ENCODE measurements around the gene LCP1. TPM values are rescaled to one million over a fixed set of nuclear protein-coding genes. Genes with fewer than 3 reads are reported as not detected.

The LCP1 gene
- total and polyA plus RNA-seq, 5 donors from 2014 or later, result 516 to 1,155 (median 1,019) TPM

- DNase-seq (no peak), ATAC-seq (ENCODE audit: low read depth in 2 of 2) (no peak)
- H3K27ac Mint-ChIP-seq, result no peak overlapping the region
- peaks cover 0 to 1% (median 0%) of the 10 kb centered on the region in 7 donors for H3K9me3 Mint-ChIP-seq
- Histone ChIP-seq H3K9me3 (ENCODE audit: control insufficient read depth in 2 of 2, low read length in 2 of 2) (no peaks in the 10 kb centered on the region), H3K27me3 (ENCODE audit: control insufficient read depth, insufficient read depth, low read length) (peaks cover 5% of the 10 kb centered on the region), H3K27ac (ENCODE audit: insufficient read depth, low read length, poor library complexity, severe bottlenecking) (no peak overlapping the region), H3K4me1 (ENCODE audit: control insufficient read depth, insufficient read depth, low read length, poor library complexity, severe bottlenecking) (no peaks in the 10 kb centered on the region), H3K4me3 (ENCODE audit: low read depth, low read length) (no peak overlapping the region), H3K36me3 (ENCODE audit: control insufficient read depth, insufficient read depth, low read length) (no peaks in the 10 kb centered on the region)
- H3K27me3 Mint-ChIP-seq, result peaks cover 37% of the 10 kb centered on the region
- no peaks in the 10 kb centered on the region for H3K36me3 Mint-ChIP-seq
- no peak overlapping the region for H3K4me3 Mint-ChIP-seq
- peaks cover 0 to 3% (median 0%) of the 10 kb centered on the region in 4 donors for H3K4me1 Mint-ChIP-seq
Measured at GRCh38 chr13:46097015-46097414, 85.0 kb downstream of the LCP1 start.

- Mint-ChIP-seq H3K36me3 (no peaks in the 10 kb centered on the region), H3K9me3 (peaks cover 0 to 1% (median 0%) of the 10 kb centered on the region in 7 donors), H3K27me3 (peaks cover 33% of the 10 kb centered on the region), H3K4me1 (peaks cover 0 to 2% (median 0%) of the 10 kb centered on the region in 4 donors), H3K4me3 (no peak overlapping the region), H3K27ac (no peak overlapping the region)
- no peak for ATAC-seq (ENCODE audit: low read depth in 2 of 2)
- Histone ChIP-seq H3K27ac (ENCODE audit: insufficient read depth, low read length, poor library complexity, severe bottlenecking) (no peak overlapping the region), H3K9me3 (ENCODE audit: control insufficient read depth in 2 of 2, low read length in 2 of 2) (no peaks in the 10 kb centered on the region), H3K4me3 (ENCODE audit: low read depth, low read length) (no peak overlapping the region), H3K27me3 (ENCODE audit: control insufficient read depth, insufficient read depth, low read length) (peaks cover 9% of the 10 kb centered on the region), H3K4me1 (ENCODE audit: control insufficient read depth, insufficient read depth, low read length, poor library complexity, severe bottlenecking) (no peaks in the 10 kb centered on the region), H3K36me3 (ENCODE audit: control insufficient read depth, insufficient read depth, low read length) (no peaks in the 10 kb centered on the region)
- no peak for DNase-seq
Measured at GRCh38 chr13:46094478-46094877, 87.5 kb downstream of the LCP1 start.

GRCh38 chr13:46088821-46089562, 93.0 kb downstream of the LCP1 start:
- Histone ChIP-seq H3K9me3 (ENCODE audit: control insufficient read depth in 2 of 2, low read length in 2 of 2) (no peaks in the 10 kb centered on the region), H3K27me3 (ENCODE audit: control insufficient read depth, insufficient read depth, low read length) (peaks cover 4% of the 10 kb centered on the region), H3K4me3 (ENCODE audit: low read depth, low read length) (no peak overlapping the region), H3K27ac (ENCODE audit: insufficient read depth, low read length, poor library complexity, severe bottlenecking) (no peak overlapping the region), H3K36me3 (ENCODE audit: control insufficient read depth, insufficient read depth, low read length) (no peaks in the 10 kb centered on the region), H3K4me1 (ENCODE audit: control insufficient read depth, insufficient read depth, low read length, poor library complexity, severe bottlenecking) (no peaks in the 10 kb centered on the region)
- ATAC-seq (ENCODE audit: low read depth in 2 of 2) (no peak), DNase-seq (no peak)
- Mint-ChIP-seq H3K27me3 (peaks cover 34% of the 10 kb centered on the region), H3K36me3 (no peaks in the 10 kb centered on the region), H3K4me3 (no peak overlapping the region), H3K9me3 (no peaks in the 10 kb centered on the region), H3K27ac (no peak overlapping the region), H3K4me1 (peaks cover 0 to 4% (median 0%) of the 10 kb centered on the region in 4 donors)

GRCh38 chr13:46087481-46087880, 94.5 kb downstream of the LCP1 start:
- ATAC-seq (ENCODE audit: low read depth in 2 of 2) (no peak), DNase-seq (no peak)
- no peak overlapping the region for H3K4me3 ChIP-seq (ENCODE audit: low read depth, low read length)
- no peak overlapping the region for H3K27ac ChIP-seq (ENCODE audit: insufficient read depth, low read length, poor library complexity, severe bottlenecking)
- no peaks in the 10 kb centered on the region for H3K4me1 ChIP-seq (ENCODE audit: control insufficient read depth, insufficient read depth, low read length, poor library complexity, severe bottlenecking)
- Mint-ChIP-seq H3K4me3 (no peak overlapping the region), H3K36me3 (no peaks in the 10 kb centered on the region), H3K9me3 (no peaks in the 10 kb centered on the region), H3K27me3 (peaks cover 30% of the 10 kb centered on the region), H3K27ac (no peak overlapping the region), H3K4me1 (peaks cover 0 to 4% (median 0%) of the 10 kb centered on the region in 4 donors)
- H3K9me3 ChIP-seq (ENCODE audit: control insufficient read depth in 2 of 2, low read length in 2 of 2), result no peaks in the 10 kb centered on the region
- H3K36me3 ChIP-seq (ENCODE audit: control insufficient read depth, insufficient read depth, low read length), result no peaks in the 10 kb centered on the region
- peaks cover 4% of the 10 kb centered on the region for H3K27me3 ChIP-seq (ENCODE audit: control insufficient read depth, insufficient read depth, low read length)

- DNase-seq (no peak), ATAC-seq (ENCODE audit: low read depth in 2 of 2) (no peak)
- Histone ChIP-seq H3K27me3 (ENCODE audit: control insufficient read depth, insufficient read depth, low read length) (peaks cover 4% of the 10 kb centered on the region), H3K4me3 (ENCODE audit: low read depth, low read length) (no peak overlapping the region), H3K27ac (ENCODE audit: insufficient read depth, low read length, poor library complexity, severe bottlenecking) (no peak overlapping the region), H3K4me1 (ENCODE audit: control insufficient read depth, insufficient read depth, low read length, poor library complexity, severe bottlenecking) (no peaks in the 10 kb centered on the region), H3K9me3 (ENCODE audit: control insufficient read depth in 2 of 2, low read length in 2 of 2) (no peaks in the 10 kb centered on the region), H3K36me3 (ENCODE audit: control insufficient read depth, insufficient read depth, low read length) (no peaks in the 10 kb centered on the region)
- Mint-ChIP-seq H3K4me3 (no peak overlapping the region), H3K27ac (no peak overlapping the region), H3K36me3 (no peaks in the 10 kb centered on the region), H3K4me1 (peaks cover 0 to 4% (median under 1%) of the 10 kb centered on the region in 4 donors), H3K9me3 (no peaks in the 10 kb centered on the region), H3K27me3 (peaks cover 26% of the 10 kb centered on the region)
Measured at GRCh38 chr13:46086985-46087384, 95.0 kb downstream of the LCP1 start.

- Mint-ChIP-seq H3K36me3 (no peaks in the 10 kb centered on the region), H3K4me3 (no peak overlapping the region), H3K9me3 (no peaks in the 10 kb centered on the region), H3K27ac (no peak overlapping the region), H3K4me1 (peaks cover 0 to 4% (median under 1%) of the 10 kb centered on the region in 4 donors), H3K27me3 (peaks cover 23% of the 10 kb centered on the region)
- no peak for ATAC-seq (ENCODE audit: low read depth in 2 of 2)
- Histone ChIP-seq H3K36me3 (ENCODE audit: control insufficient read depth, insufficient read depth, low read length) (no peaks in the 10 kb centered on the region), H3K9me3 (ENCODE audit: control insufficient read depth in 2 of 2, low read length in 2 of 2) (no peaks in the 10 kb centered on the region), H3K27me3 (ENCODE audit: control insufficient read depth, insufficient read depth, low read length) (peaks cover 2% of the 10 kb centered on the region), H3K4me3 (ENCODE audit: low read depth, low read length) (no peak overlapping the region), H3K27ac (ENCODE audit: insufficient read depth, low read length, poor library complexity, severe bottlenecking) (no peak overlapping the region), H3K4me1 (ENCODE audit: control insufficient read depth, insufficient read depth, low read length, poor library complexity, severe bottlenecking) (no peaks in the 10 kb centered on the region)
- no peak for DNase-seq
Measured at GRCh38 chr13:46086421-46086922, 95.5 kb downstream of the LCP1 start.

GRCh38 chr13:46085737-46086136, 96.2 kb downstream of the LCP1 start:
- no peaks in the 10 kb centered on the region for H3K9me3 ChIP-seq (ENCODE audit: control insufficient read depth in 2 of 2, low read length in 2 of 2)
- Mint-ChIP-seq H3K27me3 (peaks cover 16% of the 10 kb centered on the region), H3K9me3 (no peaks in the 10 kb centered on the region), H3K36me3 (no peaks in the 10 kb centered on the region), H3K4me1 (peaks cover 0 to 4% (median under 1%) of the 10 kb centered on the region in 4 donors), H3K27ac (peak overlapping the region in 1 of 3 donors; percentile 70), H3K4me3 (no peak overlapping the region)
- H3K27me3 ChIP-seq (ENCODE audit: control insufficient read depth, insufficient read depth, low read length), result no peaks in the 10 kb centered on the region
- no peak overlapping the region for H3K27ac ChIP-seq (ENCODE audit: insufficient read depth, low read length, poor library complexity, severe bottlenecking)
- no peak for ATAC-seq (ENCODE audit: low read depth in 2 of 2)
- no peak for DNase-seq
- H3K4me1 ChIP-seq (ENCODE audit: control insufficient read depth, insufficient read depth, low read length, poor library complexity, severe bottlenecking), result no peaks in the 10 kb centered on the region
- no peaks in the 10 kb centered on the region for H3K36me3 ChIP-seq (ENCODE audit: control insufficient read depth, insufficient read depth, low read length)
- H3K4me3 ChIP-seq (ENCODE audit: low read depth, low read length), result no peak overlapping the region

- ATAC-seq (ENCODE audit: low read depth in 2 of 2) (no peak), DNase-seq (no peak)
- no peak overlapping the region for H3K4me3 Mint-ChIP-seq
- no peaks in the 10 kb centered on the region for H3K4me1 ChIP-seq (ENCODE audit: control insufficient read depth, insufficient read depth, low read length, poor library complexity, severe bottlenecking)
- H3K4me1 Mint-ChIP-seq, result peaks cover under 1 to 11% (median 9%) of the 10 kb centered on the region in 4 donors
- no peaks in the 10 kb centered on the region for H3K9me3 ChIP-seq (ENCODE audit: control insufficient read depth in 2 of 2, low read length in 2 of 2)
- no peak overlapping the region for H3K27ac ChIP-seq (ENCODE audit: insufficient read depth, low read length, poor library complexity, severe bottlenecking)
- no peak overlapping the region for H3K27ac Mint-ChIP-seq
- H3K4me3 ChIP-seq (ENCODE audit: low read depth, low read length), result no peak overlapping the region
- no peaks in the 10 kb centered on the region for H3K27me3 ChIP-seq (ENCODE audit: control insufficient read depth, insufficient read depth, low read length)
- H3K27me3 Mint-ChIP-seq, result peaks cover 12% of the 10 kb centered on the region
- H3K36me3 ChIP-seq (ENCODE audit: control insufficient read depth, insufficient read depth, low read length), result no peaks in the 10 kb centered on the region
- H3K9me3 Mint-ChIP-seq, result peaks cover 0 to 3% (median 0%) of the 10 kb centered on the region in 7 donors
- no peaks in the 10 kb centered on the region for H3K36me3 Mint-ChIP-seq
Measured at GRCh38 chr13:46082324-46082723, 99.7 kb downstream of the LCP1 start.

Measured in CD4-positive, CD25-positive, alpha-beta regulatory T cell (primary cell).